Activated CD8-positive, alpha-beta T cell treated with anti-CD3 and anti-CD28 coated beads for 36 hours (primary cell): ENCODE results near the gene TSC22D1. TPM values are rescaled to one million over a fixed set of nuclear protein-coding genes. Genes with fewer than 3 reads are reported as not detected.

ENCODE experiments used
- ATAC-seq: fragments of 200-7000 bp; cut with Tn5 transposase; one replicate; pipeline ENCODE4 v1.10.0; 2021; ENCODE audit warnings: mild to moderate bottlenecking, moderate library complexity
- CTCF ChIA-PET: fragments of 350-600 bp; sonication (Branson Sonifier 250); formaldehyde crosslinking; loops from one replicate; lab custom pipeline; 2021; ENCODE audit warnings: antibody characterized with exemption; lab: Charles Lee
- POLR2A ChIA-PET: fragments of 350-600 bp; sonication (Branson Sonifier 250); formaldehyde crosslinking; loops from one replicate; lab custom pipeline; 2021; ENCODE audit warnings: antibody characterized with exemption; lab: Charles Lee
- DNase-seq: peaks from one replicate; pipeline ENCODE4 v3.0.0-alpha.2; 2020
- H3K27ac Mint-ChIP-seq: one replicate; pipeline ENCODE4 v1.8.0; 2021; ENCODE audit warnings: mild to moderate bottlenecking, mixed read lengths
- H3K27me3 Mint-ChIP-seq: one replicate; pipeline ENCODE4 v1.8.0; 2021; ENCODE audit warnings: mixed read lengths
- H3K36me3 Mint-ChIP-seq: one replicate; pipeline ENCODE4 v1.8.0; 2021; ENCODE audit warnings: low read depth, mixed read lengths
- H3K4me1 Mint-ChIP-seq: one replicate; pipeline ENCODE4 v1.8.0; 2021; ENCODE audit warnings: low read depth, mixed read lengths
- H3K4me3 Mint-ChIP-seq: one replicate; pipeline ENCODE4 v1.8.0; 2021; ENCODE audit warnings: mild to moderate bottlenecking, moderate library complexity, mixed read lengths
- H3K9me3 Mint-ChIP-seq: one replicate; pipeline ENCODE4 v1.8.0; 2021; ENCODE audit warnings: mixed read lengths
- intact Hi-C: fragments of 100-400 bp; cut with micrococcal nuclease; formaldehyde crosslinking; loops from one replicate; pipeline ENCODE4 v1.10.0; 2022
- total RNA-seq, 2 experiments: library from RNA; stranded (reverse); gene quantifications; one replicate each; pipeline ENCODE4 v1.2.3, GENCODE V29; 2021
- TF ChIP-seq, protein P1 (sequence below): fragments of 200-600 bp; IDR thresholded peaks from one replicate; pipeline ENCODE4 v1.8.0; 2022; ENCODE audit warnings: antibody characterized with exemption, mild to moderate bottlenecking

TSC22D1 gene
- total RNA-seq, 2 experiments from 2014 or later, result 7.6 to 9.6 TPM

- H3K9me3 Mint-ChIP-seq, result no peaks in the 10 kb centered on the region
- H3K36me3 Mint-ChIP-seq, result no peaks in the 10 kb centered on the region
- ATAC-seq, result peak; percentile 39
These were observed 91.5 kb downstream of the TSC22D1 start for GRCh38 chr13:44484562-44485138.

GRCh38 chr13:44474122-44474910, 101.8 kb downstream of the TSC22D1 start:
- Mint-ChIP-seq H3K4me1 (no peaks in the 10 kb centered on the region), H3K9me3 (no peaks in the 10 kb centered on the region), H3K36me3 (no peaks in the 10 kb centered on the region), H3K27me3 (no peaks in the 10 kb centered on the region), H3K4me3 (no peak overlapping the region), H3K27ac (no peak overlapping the region)
- TF ChIP-seq, protein P1, sequence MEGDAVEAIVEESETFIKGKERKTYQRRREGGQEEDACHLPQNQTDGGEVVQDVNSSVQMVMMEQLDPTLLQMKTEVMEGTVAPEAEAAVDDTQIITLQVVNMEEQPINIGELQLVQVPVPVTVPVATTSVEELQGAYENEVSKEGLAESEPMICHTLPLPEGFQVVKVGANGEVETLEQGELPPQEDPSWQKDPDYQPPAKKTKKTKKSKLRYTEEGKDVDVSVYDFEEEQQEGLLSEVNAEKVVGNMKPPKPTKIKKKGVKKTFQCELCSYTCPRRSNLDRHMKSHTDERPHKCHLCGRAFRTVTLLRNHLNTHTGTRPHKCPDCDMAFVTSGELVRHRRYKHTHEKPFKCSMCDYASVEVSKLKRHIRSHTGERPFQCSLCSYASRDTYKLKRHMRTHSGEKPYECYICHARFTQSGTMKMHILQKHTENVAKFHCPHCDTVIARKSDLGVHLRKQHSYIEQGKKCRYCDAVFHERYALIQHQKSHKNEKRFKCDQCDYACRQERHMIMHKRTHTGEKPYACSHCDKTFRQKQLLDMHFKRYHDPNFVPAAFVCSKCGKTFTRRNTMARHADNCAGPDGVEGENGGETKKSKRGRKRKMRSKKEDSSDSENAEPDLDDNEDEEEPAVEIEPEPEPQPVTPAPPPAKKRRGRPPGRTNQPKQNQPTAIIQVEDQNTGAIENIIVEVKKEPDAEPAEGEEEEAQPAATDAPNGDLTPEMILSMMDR, result no peak
- intact Hi-C loops, result no loop called here
- ATAC-seq, result no peak
- DNase-seq, result no peak
- CTCF ChIA-PET, result interaction anchor here (0.8 to 4.9 kb wide), 4 partner anchors 9 to 569 kb away, joined by 3 to 29 read pairs (median 12); no protein-coding TSS in a partner anchor
- POLR2A ChIA-PET, result no interaction called here

More at GRCh38 chr13:44484562-44485138, 91.5 kb downstream of the TSC22D1 start:
- peaks cover 17% of the 10 kb centered on the region for H3K4me1 Mint-ChIP-seq
- intact Hi-C loops, result loop anchor here (5.0 to 10.0 kb wide), 4 partner anchors 93 to 488 kb away; partner anchors contain the start of gene TSC22D1
- H3K27ac Mint-ChIP-seq, result peak overlapping the region; percentile 51
- TF ChIP-seq, protein P1, result no peak
- peak overlapping the region; percentile 55 for H3K4me3 Mint-ChIP-seq
- no peaks in the 10 kb centered on the region for H3K27me3 Mint-ChIP-seq
- CTCF ChIA-PET, result interaction anchor here (0.8 to 3.1 kb wide), 34 partner anchors 8 to 562 kb away, joined by 3 to 25 read pairs (median 4); partner anchors contain the start of genes GPALPP1, NUFIP1 and TSC22D1
- DNase-seq, result no peak
- POLR2A ChIA-PET, result interaction anchor here (0.6 kb wide), 1 partner anchor 162 kb away, joined by 4 read pairs; no protein-coding TSS in a partner anchor

GRCh38 chr13:44471686-44472085, 104.4 kb downstream of the TSC22D1 start:
- TF ChIP-seq, protein P1, result no peak
- intact Hi-C loops, result no loop called here
- Mint-ChIP-seq H3K36me3 (no peaks in the 10 kb centered on the region), H3K4me1 (no peaks in the 10 kb centered on the region), H3K27me3 (no peaks in the 10 kb centered on the region), H3K27ac (no peak overlapping the region), H3K9me3 (no peaks in the 10 kb centered on the region), H3K4me3 (no peak overlapping the region)
- POLR2A ChIA-PET, result no interaction called here
- CTCF ChIA-PET, result interaction anchor here (0.9 to 4.9 kb wide), 5 partner anchors 10 to 567 kb away, joined by 3 to 29 read pairs (median 4); no protein-coding TSS in a partner anchor
- ATAC-seq (no peak), DNase-seq (no peak)

- TF ChIP-seq, protein P1, result peak; percentile 57
- no peak overlapping the region for H3K27ac Mint-ChIP-seq
- H3K36me3 Mint-ChIP-seq, result no peaks in the 10 kb centered on the region
- no peaks in the 10 kb centered on the region for H3K27me3 Mint-ChIP-seq
- ChIA-PET POLR2A (interaction anchor here (0.9 kb wide), 1 partner anchor 273 kb away, joined by 4 read pairs; no protein-coding TSS in a partner anchor), CTCF (interaction anchor here (1.0 to 5.2 kb wide), 10 partner anchors 11 to 566 kb away, joined by 3 to 29 read pairs (median 5); no protein-coding TSS in a partner anchor)
- H3K9me3 Mint-ChIP-seq, result no peaks in the 10 kb centered on the region
- ATAC-seq (no peak), DNase-seq (no peak)
- intact Hi-C loops, result no loop called here
- no peak overlapping the region for H3K4me3 Mint-ChIP-seq
- H3K4me1 Mint-ChIP-seq, result no peaks in the 10 kb centered on the region
These were observed 105.2 kb downstream of the TSC22D1 start for GRCh38 chr13:44470638-44471562.
